Natural killer cell (primary cell): ENCODE results near the gene IRX3. TPM values are rescaled to one million over a fixed set of nuclear protein-coding genes. Genes with fewer than 3 reads are reported as not detected.

ENCODE experiments used
- ATAC-seq, 3 donors: fragments of 150-1000 bp in 2 of 3; fragments of 200-7000 bp in 1 of 3; cut with Tn5 transposase; 1 replicate in 1 of 3; 2 replicates in 2 of 3; pipeline ENCODE4 v1.10.0; 2021; ENCODE audit warnings: mild to moderate bottlenecking in 2 of 3, moderate library complexity in 2 of 3
- DNase-seq, 2 donors: peaks; one replicate each; pipeline versions ENCODE4 v3.0.0 to v3.0.0-alpha.2; 2013 to 2021; ENCODE audit warnings: mixed read lengths in 1 of 2
- H3K27ac ChIP-seq: one replicate; pipeline ENCODE4 v1.5.1; 2013; ENCODE audit warnings: mild to moderate bottlenecking, low read length
- H3K27me3 ChIP-seq: one replicate; pipeline ENCODE4 v1.6.1; 2013; ENCODE audit warnings: low read length; ENCODE audit not compliant: control insufficient read depth, insufficient read depth
- H3K36me3 ChIP-seq: one replicate; pipeline ENCODE4 v1.6.1; 2013; ENCODE audit warnings: low read length; ENCODE audit not compliant: control insufficient read depth, insufficient read depth
- H3K4me1 ChIP-seq: one replicate; pipeline ENCODE4 v1.6.1; 2013; ENCODE audit warnings: low read length; ENCODE audit not compliant: control insufficient read depth, insufficient read depth
- H3K4me3 ChIP-seq: one replicate; pipeline ENCODE4 v1.5.1; 2013; ENCODE audit warnings: low read length
- H3K9me3 ChIP-seq: one replicate; pipeline ENCODE4 v1.6.1; 2013; ENCODE audit warnings: low read length; ENCODE audit not compliant: control insufficient read depth, insufficient read depth
- H3K27ac Mint-ChIP-seq, 2 donors: one replicate each; pipeline ENCODE4 v1.8.0; 2022; ENCODE audit warnings: mild to moderate bottlenecking in 2 of 2, mixed read lengths in 2 of 2, moderate library complexity in 1 of 2
- H3K27me3 Mint-ChIP-seq, 2 donors: one replicate each; pipeline ENCODE4 v1.8.0; 2022; ENCODE audit warnings: low read depth in 2 of 2, mixed read lengths in 2 of 2
- H3K36me3 Mint-ChIP-seq: one replicate; pipeline ENCODE4 v1.8.0; 2022; ENCODE audit warnings: mixed read lengths
- H3K4me1 Mint-ChIP-seq, 2 donors: one replicate each; pipeline ENCODE4 v1.8.0; 2022; ENCODE audit warnings: mixed read lengths in 2 of 2
- H3K4me3 Mint-ChIP-seq: one replicate; pipeline ENCODE4 v1.8.0; 2022; ENCODE audit warnings: mild to moderate bottlenecking, moderate library complexity, mixed read lengths
- H3K9me3 Mint-ChIP-seq, 2 donors: one replicate each; pipeline ENCODE4 v1.8.0; 2022; ENCODE audit warnings: mixed read lengths in 2 of 2
- WGBS: methylation state at CpG from one replicate; pipeline ENCODE4 v1.1.7; 2013; ENCODE audit warnings: missing lambda C conversion rate; ENCODE audit not compliant: insufficient coverage; 5-methylcytosine and 5-hydroxymethylcytosine counted together
- intact Hi-C: fragments of 100-400 bp; cut with micrococcal nuclease; formaldehyde crosslinking; loops from one replicate; pipeline ENCODE4 v1.14.2; 2022
- total RNA-seq, 4 donors: library from RNA; stranded (reverse); fragments of 120-200 nt in 1 of 4; gene quantifications; one replicate each; pipeline versions ENCODE4 v1.2.3 to v1.2.4, GENCODE V29; 2013 to 2022
- TF ChIP-seq, protein P1 (sequence below): fragments of 200-600 bp; IDR thresholded peaks from one replicate; pipeline ENCODE4 v1.8.0; 2022; ENCODE audit warnings: antibody characterized with exemption

Gene IRX3
- total RNA-seq, 3 donors from 2014 or later (not counting 1 experiment from before 2014, with no cell fraction given): not detected

DNA sequence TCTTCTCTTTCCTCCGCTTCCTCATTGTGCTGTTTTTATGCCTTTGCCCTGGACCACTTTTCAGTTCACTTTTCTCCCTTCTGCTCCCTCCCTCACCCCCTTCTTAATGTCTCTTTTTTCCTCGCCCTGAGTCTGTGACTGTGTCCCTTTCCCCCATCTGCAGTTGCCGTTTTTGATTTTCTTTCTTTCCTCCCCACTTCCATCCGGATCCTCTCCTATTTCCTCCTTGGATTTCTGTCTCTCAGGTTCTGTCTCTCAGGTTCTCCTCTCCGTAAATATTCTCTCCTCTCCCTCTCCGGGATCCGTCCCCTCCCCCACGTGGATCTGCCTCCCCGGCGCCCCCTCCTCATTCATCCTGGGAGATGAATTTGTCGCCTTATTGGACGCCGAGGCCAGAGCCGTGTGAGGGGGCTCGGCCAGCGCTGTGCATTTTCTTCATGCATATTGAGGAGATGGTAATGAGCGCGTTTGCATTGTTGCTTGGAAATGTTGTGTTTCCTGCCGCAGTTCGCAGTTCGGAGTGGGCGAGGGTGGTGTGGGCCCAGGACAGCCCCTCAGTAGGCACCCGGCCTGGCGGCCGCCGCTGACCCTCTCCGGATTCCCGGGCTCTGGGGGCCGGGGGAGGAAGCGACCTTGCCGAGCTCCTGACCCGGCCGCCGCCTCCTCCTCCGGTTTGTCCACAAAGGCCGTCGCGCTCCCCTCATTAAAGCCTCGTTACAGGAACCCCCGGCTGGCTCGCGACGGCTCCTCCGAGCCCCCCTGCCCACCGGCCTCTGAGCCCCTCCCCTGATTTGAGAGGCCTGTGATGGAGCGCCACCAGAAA, 4.5 kb upstream of the IRX3 start:
- H3K4me3 ChIP-seq: no peak overlapping the region
- Mint-ChIP-seq H3K4me3 (no peak overlapping the region), H3K9me3 (no peaks in the 10 kb centered on the region), H3K27me3 (peaks cover 60% of the 10 kb centered on the region in 2 donors), H3K4me1 (peaks cover 6% of the 10 kb centered on the region in 2 donors), H3K27ac (no peak overlapping the region), H3K36me3 (peaks cover 7% of the 10 kb centered on the region)
- WGBS: 8% methylated on average over 46 of the region's 46 CpGs
- TF ChIP-seq, protein P1, sequence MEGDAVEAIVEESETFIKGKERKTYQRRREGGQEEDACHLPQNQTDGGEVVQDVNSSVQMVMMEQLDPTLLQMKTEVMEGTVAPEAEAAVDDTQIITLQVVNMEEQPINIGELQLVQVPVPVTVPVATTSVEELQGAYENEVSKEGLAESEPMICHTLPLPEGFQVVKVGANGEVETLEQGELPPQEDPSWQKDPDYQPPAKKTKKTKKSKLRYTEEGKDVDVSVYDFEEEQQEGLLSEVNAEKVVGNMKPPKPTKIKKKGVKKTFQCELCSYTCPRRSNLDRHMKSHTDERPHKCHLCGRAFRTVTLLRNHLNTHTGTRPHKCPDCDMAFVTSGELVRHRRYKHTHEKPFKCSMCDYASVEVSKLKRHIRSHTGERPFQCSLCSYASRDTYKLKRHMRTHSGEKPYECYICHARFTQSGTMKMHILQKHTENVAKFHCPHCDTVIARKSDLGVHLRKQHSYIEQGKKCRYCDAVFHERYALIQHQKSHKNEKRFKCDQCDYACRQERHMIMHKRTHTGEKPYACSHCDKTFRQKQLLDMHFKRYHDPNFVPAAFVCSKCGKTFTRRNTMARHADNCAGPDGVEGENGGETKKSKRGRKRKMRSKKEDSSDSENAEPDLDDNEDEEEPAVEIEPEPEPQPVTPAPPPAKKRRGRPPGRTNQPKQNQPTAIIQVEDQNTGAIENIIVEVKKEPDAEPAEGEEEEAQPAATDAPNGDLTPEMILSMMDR: no peak
- H3K27me3 ChIP-seq: peaks cover 17% of the 10 kb centered on the region
- DNase-seq: no peak
- no peaks in the 10 kb centered on the region for H3K36me3 ChIP-seq
- ATAC-seq: no peak
- peaks cover 5% of the 10 kb centered on the region for H3K4me1 ChIP-seq
- H3K9me3 ChIP-seq: no peaks in the 10 kb centered on the region
- no peak overlapping the region for H3K27ac ChIP-seq
- intact Hi-C loops: no loop called here

DNA sequence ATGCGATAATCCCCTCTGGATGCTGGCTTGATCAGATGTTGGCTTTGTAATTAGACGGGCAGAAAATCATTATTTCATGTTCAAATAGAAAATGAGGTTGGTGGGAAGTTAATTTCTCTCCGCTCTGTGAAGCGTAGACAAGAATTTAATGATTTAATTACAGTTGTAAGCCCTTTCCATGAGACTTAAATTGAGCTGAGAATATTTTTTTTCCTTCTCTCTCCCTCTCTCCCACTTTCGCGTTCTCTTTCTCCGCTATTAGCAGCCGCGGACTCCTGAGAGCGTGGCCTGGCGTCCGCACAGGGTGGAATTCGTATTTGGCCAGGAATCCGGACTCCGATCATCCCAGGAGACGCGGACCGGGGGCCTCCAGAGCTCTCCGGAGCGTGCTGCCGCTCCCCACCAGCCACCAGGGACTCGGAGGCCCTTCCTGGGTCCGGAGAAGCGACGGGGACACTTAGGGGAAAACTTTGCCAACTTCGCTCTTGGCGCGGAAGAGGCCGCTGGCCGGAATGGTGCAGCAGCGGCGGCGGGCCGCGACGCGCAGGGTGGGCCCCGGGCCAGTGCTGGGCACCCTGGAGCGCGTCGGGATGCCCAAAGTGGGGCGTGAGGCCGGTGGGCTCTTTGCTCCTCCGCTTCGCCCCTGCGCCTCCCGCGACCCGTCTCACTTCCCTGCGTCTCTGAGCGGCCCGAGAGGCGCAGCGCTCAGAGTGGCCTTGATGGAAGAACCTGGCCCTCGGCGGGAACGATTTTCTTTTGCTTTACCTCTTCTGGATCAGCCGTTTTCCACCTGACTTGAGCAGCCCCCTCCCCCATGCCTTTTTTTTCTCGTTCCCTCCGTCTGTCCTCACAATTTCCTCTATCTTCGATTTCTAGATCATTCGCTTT, 3.6 kb upstream of the IRX3 start:
- no peak overlapping the region for H3K4me3 Mint-ChIP-seq
- DNase-seq (no peak), ATAC-seq (no peak)
- 9% methylated on average over 61 of the region's 62 CpGs for WGBS
- peaks cover 6 to 8% of the 10 kb centered on the region in 2 donors for H3K4me1 Mint-ChIP-seq
- no peak overlapping the region for H3K27ac Mint-ChIP-seq
- H3K9me3 ChIP-seq: no peaks in the 10 kb centered on the region
- H3K36me3 ChIP-seq: no peaks in the 10 kb centered on the region
- peaks cover 63% of the 10 kb centered on the region in 2 donors for H3K27me3 Mint-ChIP-seq
- peaks cover 5% of the 10 kb centered on the region for H3K4me1 ChIP-seq
- H3K4me3 ChIP-seq: no peak overlapping the region
- peaks cover 7% of the 10 kb centered on the region for H3K36me3 Mint-ChIP-seq
- intact Hi-C loops: no loop called here
- no peak overlapping the region for H3K27ac ChIP-seq
- H3K27me3 ChIP-seq: peaks cover 17% of the 10 kb centered on the region
- no peaks in the 10 kb centered on the region for H3K9me3 Mint-ChIP-seq
- TF ChIP-seq, protein P1: no peak

DNA sequence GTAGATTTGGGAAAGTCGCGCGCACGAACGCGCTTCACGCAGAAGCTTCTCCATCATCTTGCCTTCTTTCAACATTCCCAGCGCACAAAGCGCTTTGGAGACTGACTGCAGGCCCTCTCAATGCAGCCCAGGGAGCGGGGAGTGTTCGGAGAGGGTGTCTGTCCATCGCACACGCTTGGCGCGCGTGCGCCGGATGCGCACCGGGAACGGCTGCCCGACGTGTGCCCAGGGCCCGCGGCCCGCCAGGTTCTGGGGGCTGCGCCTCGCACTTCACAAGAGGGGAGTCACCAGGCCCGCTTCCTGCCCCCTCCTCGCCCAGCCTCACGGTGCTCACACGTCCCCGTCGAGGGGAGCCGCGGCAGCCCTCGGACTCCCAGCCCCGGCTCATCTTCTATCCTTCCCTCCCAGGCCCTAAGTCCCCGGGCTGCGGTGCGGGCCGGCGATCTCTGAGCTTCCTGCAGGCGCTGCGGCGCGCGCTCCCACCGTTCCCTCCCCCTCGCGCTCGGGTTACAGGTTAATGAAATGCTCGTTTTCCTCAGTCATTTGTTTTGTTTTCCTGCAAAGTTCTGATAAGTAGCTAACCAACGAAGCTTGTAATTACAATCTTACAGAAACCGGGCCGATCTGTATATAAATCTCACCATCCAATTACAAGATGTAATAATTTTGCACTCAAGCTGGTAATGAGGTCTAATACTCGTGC, 2.8 kb upstream of the IRX3 start:
- Mint-ChIP-seq H3K27me3 (peaks cover 61 to 63% of the 10 kb centered on the region in 2 donors), H3K9me3 (no peaks in the 10 kb centered on the region), H3K4me3 (no peak overlapping the region), H3K27ac (no peak overlapping the region), H3K36me3 (peaks cover 7% of the 10 kb centered on the region), H3K4me1 (peaks cover 6 to 11% of the 10 kb centered on the region in 2 donors)
- peaks cover 17% of the 10 kb centered on the region for H3K27me3 ChIP-seq
- peaks cover 5% of the 10 kb centered on the region for H3K4me1 ChIP-seq
- ATAC-seq: no peak
- intact Hi-C loops: no loop called here
- TF ChIP-seq, protein P1: no peak
- no peak overlapping the region for H3K4me3 ChIP-seq
- no peaks in the 10 kb centered on the region for H3K36me3 ChIP-seq
- no peak overlapping the region for H3K27ac ChIP-seq
- H3K9me3 ChIP-seq: no peaks in the 10 kb centered on the region
- 11% methylated on average over 53 of the region's 57 CpGs for WGBS
- DNase-seq: no peak
